Body of pancreas (tissue), 2 donors: ENCODE results near the gene ING5. TPM values are rescaled to one million over a fixed set of nuclear protein-coding genes. Genes with fewer than 3 reads are reported as not detected.

Experiments used
- total RNA-seq, 2 donors: library from RNA; depleted of rRNA; stranded (reverse); fragments of >200 nt; gene quantifications; one replicate each; pipeline ENCODE4 v1.1.0, GENCODE V29; 2016

ING5 gene
- total RNA-seq, 2 donors from 2014 or later: 28.5 to 89.0 TPM

Other genes with a start within 250 kb of the ING5 start
- gene STK25, start 193.5 kb upstream of the ING5 start, total RNA-seq: 100 to 1,000 TPM; 129 to 144 TPM
- 10 to 100 TPM; 33.2 to 62.3 TPM for gene BOK, start 143.3 kb upstream of the ING5 start, total RNA-seq
- 10 to 100 TPM; 44.4 to 59.0 TPM for gene THAP4, start 64.9 kb upstream of the ING5 start, total RNA-seq
- 10 to 100 TPM; 27.5 to 54.4 TPM for gene ATG4B, start 64.3 kb upstream of the ING5 start, total RNA-seq
- 10 to 100 TPM in 1 of 2 donors, 1 to 10 TPM in 1; 5.7 to 12.5 TPM for gene DTYMK, start 15.2 kb upstream of the ING5 start, total RNA-seq
- 10 to 100 TPM; 27.0 to 42.5 TPM for gene D2HGDH, start 32.6 kb downstream of the ING5 start, total RNA-seq
- not detected for gene GAL3ST2, start 74.8 kb downstream of the ING5 start, total RNA-seq
- not detected for gene NEU4, start 107.2 kb downstream of the ING5 start, total RNA-seq
- gene PDCD1, start 156.9 kb downstream of the ING5 start, total RNA-seq: 1 to 10 TPM in 1 of 2 donors, under 1 TPM in 1; 0.99 to 1.3 TPM
- gene RTP5, start 167.7 kb downstream of the ING5 start, total RNA-seq: not detected